GM23248 (cell line): ENCODE results near the gene ELMOD1.

Source experiments
- EZH2 ChIP-seq: fragments of 200-600 bp; sonication (generic); IDR thresholded peaks from 2 replicates; pipeline ENCODE4 v1.6.1; 2018; ENCODE audit warnings: antibody characterized with exemption, mild to moderate bottlenecking; ENCODE audit not compliant: insufficient read depth, poor library complexity, severe bottlenecking
- EZH2phosphoT487 ChIP-seq: fragments of 200-600 bp; sonication (generic); IDR thresholded peaks from 2 replicates; pipeline ENCODE4 v1.6.1; 2018; ENCODE audit warnings: antibody characterized with exemption, moderate library complexity, mild to moderate bottlenecking, low read depth; ENCODE audit not compliant: insufficient read depth

DNA sequence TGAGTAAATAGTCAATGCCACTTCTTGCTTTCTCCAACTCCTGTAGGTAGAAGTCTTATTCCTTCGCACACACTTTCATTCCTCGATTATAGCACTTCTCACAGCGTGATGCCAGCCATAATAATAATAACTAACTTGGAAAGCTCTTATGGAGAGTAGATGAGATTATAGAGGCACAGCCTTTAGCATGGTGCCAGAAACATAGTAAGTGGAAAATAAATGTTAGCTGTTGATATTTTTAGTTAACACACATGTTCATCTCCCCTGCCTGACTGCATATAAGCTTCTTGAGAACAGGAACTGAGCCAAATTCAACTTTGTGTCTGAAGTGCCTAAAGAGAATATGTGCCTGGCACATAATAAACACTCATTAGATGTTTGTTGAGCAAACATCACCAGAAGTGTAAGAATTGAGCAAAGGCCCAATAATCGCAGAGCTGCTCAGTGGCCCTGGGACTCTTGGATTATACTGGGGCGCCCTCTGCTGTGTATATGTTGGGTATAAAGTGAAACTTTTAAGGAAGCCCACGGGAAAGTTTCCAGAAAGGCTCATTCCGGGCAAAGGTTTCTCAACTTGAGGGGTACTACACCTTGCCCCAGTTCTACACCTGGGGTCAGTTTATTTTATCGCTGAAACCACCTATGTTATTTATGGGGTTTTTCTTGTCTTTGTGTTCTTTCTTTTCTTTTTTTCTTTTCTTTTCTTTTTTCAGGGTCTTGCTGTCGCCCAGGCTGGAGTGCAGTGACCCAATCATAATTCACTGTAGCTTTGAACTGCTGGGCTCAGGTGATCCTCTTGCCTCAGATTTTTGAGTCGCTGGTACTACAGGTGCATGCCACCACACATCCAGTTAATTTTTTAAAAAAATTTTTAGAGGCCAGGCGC, 98.6 kb downstream of the ELMOD1 start:
- no peak for TF ChIP-seq EZH2
- TF ChIP-seq EZH2phosphoT487: no peak
